Measurements from ENCODE around the gene MAP3K7CL.
"Not testable (repeated sequence)": the region's sequence is repeated elsewhere in the genome, so short reads cannot be mapped to it uniquely, and the experiment has no call there.

The MAP3K7CL gene

GRCh38 chr21:29133796-29134195, 3.4 kb downstream of the MAP3K7CL start:
- no peak for DNase-seq

GRCh38 chr21:29135481-29135880, 5.0 kb downstream of the MAP3K7CL start:
- no peak for DNase-seq

- no peak for DNase-seq
These were observed 5.6 kb downstream of the MAP3K7CL start for GRCh38 chr21:29136033-29136432.

GRCh38 chr21:29144736-29145353, 14.4 kb downstream of the MAP3K7CL start:
- DNase-seq: no peak

- peak in 1 of 5 experiments; percentile 8 for DNase-seq
These were observed 14.9 kb downstream of the MAP3K7CL start for GRCh38 chr21:29145354-29145782.

- no peak for DNase-seq
These were observed 15.5 kb downstream of the MAP3K7CL start for GRCh38 chr21:29145852-29146453.

- no peak for DNase-seq
These were observed 16.3 kb downstream of the MAP3K7CL start for GRCh38 chr21:29146726-29147125.

- DNase-seq: peak in 1 of 5 experiments; percentile 80
These were observed 18.1 kb downstream of the MAP3K7CL start for GRCh38 chr21:29148530-29148929.

- no peak for DNase-seq
These were observed 19.5 kb downstream of the MAP3K7CL start for GRCh38 chr21:29149808-29150425.

GRCh38 chr21:29151931-29152330, 21.5 kb downstream of the MAP3K7CL start:
- no peak for DNase-seq

GRCh38 chr21:29152916-29153315, 22.5 kb downstream of the MAP3K7CL start:
- DNase-seq: no peak

- DNase-seq: no peak
These were observed 23.8 kb downstream of the MAP3K7CL start for GRCh38 chr21:29154270-29154669.

GRCh38 chr21:29155118-29155932, 24.9 kb downstream of the MAP3K7CL start:
- DNase-seq: no peak

GRCh38 chr21:29155933-29156260, 25.5 kb downstream of the MAP3K7CL start:
- no peak for DNase-seq

GRCh38 chr21:29157080-29157479, 26.6 kb downstream of the MAP3K7CL start:
- no peak for DNase-seq

GRCh38 chr21:29159842-29160241, 29.4 kb downstream of the MAP3K7CL start:
- DNase-seq: no peak

GRCh38 chr21:29162825-29163224, 32.4 kb downstream of the MAP3K7CL start:
- DNase-seq: not testable (repeated sequence)

- DNase-seq: no peak
These were observed 33.1 kb downstream of the MAP3K7CL start for GRCh38 chr21:29163341-29164115.

- DNase-seq: peak in 1 of 5 experiments; percentile 25
These were observed 34.0 kb downstream of the MAP3K7CL start for GRCh38 chr21:29164323-29164942.

- DNase-seq: no peak
These were observed 35.9 kb downstream of the MAP3K7CL start for GRCh38 chr21:29166323-29166722.

GRCh38 chr21:29166853-29167252, 36.4 kb downstream of the MAP3K7CL start:
- no peak for DNase-seq

GRCh38 chr21:29167481-29167880, 37.0 kb downstream of the MAP3K7CL start:
- DNase-seq: not testable (repeated sequence)

Measured in T-helper 2 cell (primary cell).